Peyer's patch (tissue), 4 donors: ENCODE data around the gene EFHD1.

ENCODE experiments used
- POLR2A ChIP-seq, 2 donors: fragments of 450-650 bp; IDR thresholded peaks; one replicate each; pipeline ENCODE4 v1.5.1; 2017; ENCODE audit warnings: antibody characterized with exemption in 2 of 2, mild to moderate bottlenecking in 2 of 2, moderate library complexity in 2 of 2
- TF ChIP-seq, protein P1 (sequence below), 6 experiments: fragments of 450-650 bp in 4 of 6; fragments of 200-600 bp in 2 of 6; sonication (generic) in 1 of 6; IDR thresholded peaks; one replicate each; pipeline ENCODE4 v1.5.1; 2017 to 2019; ENCODE audit warnings: antibody characterized with exemption in 6 of 6, mild to moderate bottlenecking in 3 of 6, moderate library complexity in 1 of 6

DNA sequence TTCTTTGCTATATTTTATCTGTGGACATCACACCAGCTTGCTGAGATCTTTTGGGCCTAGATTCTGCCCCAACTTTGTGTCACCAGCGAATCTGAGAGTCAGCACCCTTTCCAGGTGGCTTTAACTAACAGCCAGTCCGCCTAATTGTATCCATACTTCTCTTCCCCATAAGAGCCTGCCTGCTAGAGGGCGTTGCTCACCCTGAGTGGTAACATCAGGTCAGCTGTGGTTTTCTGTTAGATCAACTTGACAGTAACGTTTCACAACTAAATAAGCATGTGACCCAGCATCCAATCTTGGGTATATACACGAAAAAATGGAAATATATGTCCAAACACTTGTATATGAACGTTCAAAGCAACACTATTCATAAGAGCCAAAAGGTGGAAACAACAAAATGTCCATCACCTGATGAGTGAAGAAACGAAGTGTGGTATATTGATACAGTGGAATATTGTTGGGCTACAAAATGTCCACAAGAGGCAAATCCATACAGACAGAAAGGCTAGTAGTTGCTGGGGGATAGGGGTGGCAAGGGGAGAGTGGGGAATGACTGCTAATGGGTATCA lies 24.9 kb downstream of the EFHD1 start:
- TF ChIP-seq, protein P1, sequence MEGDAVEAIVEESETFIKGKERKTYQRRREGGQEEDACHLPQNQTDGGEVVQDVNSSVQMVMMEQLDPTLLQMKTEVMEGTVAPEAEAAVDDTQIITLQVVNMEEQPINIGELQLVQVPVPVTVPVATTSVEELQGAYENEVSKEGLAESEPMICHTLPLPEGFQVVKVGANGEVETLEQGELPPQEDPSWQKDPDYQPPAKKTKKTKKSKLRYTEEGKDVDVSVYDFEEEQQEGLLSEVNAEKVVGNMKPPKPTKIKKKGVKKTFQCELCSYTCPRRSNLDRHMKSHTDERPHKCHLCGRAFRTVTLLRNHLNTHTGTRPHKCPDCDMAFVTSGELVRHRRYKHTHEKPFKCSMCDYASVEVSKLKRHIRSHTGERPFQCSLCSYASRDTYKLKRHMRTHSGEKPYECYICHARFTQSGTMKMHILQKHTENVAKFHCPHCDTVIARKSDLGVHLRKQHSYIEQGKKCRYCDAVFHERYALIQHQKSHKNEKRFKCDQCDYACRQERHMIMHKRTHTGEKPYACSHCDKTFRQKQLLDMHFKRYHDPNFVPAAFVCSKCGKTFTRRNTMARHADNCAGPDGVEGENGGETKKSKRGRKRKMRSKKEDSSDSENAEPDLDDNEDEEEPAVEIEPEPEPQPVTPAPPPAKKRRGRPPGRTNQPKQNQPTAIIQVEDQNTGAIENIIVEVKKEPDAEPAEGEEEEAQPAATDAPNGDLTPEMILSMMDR (IDR thresholded peaks at IDR 0.05) = no peak
- no peak for TF ChIP-seq POLR2A (IDR thresholded peaks at IDR 0.05)
